Right forelimb (tissue), 1 donor: Measurements from ENCODE around the gene DIRAS1.

Experiments used
- DNase-seq: peaks from one replicate; pipeline ENCODE4 v3.0.0-alpha.2; 2018

Gene DIRAS1

GRCh38 chr19:2720777-2721569 lies at the start of gene DIRAS1:
Gene DIRAS1, minus strand, starts transcription at chr19:2721372. Its CDS starts 3,566 bp downstream, at chr19:2717806.
- DNase-seq = no peak

GRCh38 chr19:2770055-2771013 lies 49.2 kb upstream of the DIRAS1 start:
- peak; percentile 61 for DNase-seq

- DNase-seq = no peak
Observed at GRCh38 chr19:2769218-2769617, 48.0 kb upstream of the DIRAS1 start.

- no peak for DNase-seq
Observed at GRCh38 chr19:2768365-2769132, 47.4 kb upstream of the DIRAS1 start.

GRCh38 chr19:2767688-2768087 lies 46.5 kb upstream of the DIRAS1 start:
- DNase-seq = no peak

GRCh38 chr19:2766594-2767372 lies 45.6 kb upstream of the DIRAS1 start:
- no peak for DNase-seq

GRCh38 chr19:2765376-2765775 lies 44.2 kb upstream of the DIRAS1 start:
- DNase-seq = no peak

- no peak for DNase-seq
Observed at GRCh38 chr19:2764945-2765344, 43.8 kb upstream of the DIRAS1 start.

GRCh38 chr19:2763687-2764086 lies 42.5 kb upstream of the DIRAS1 start:
- no peak for DNase-seq

GRCh38 chr19:2762783-2763496 lies 41.8 kb upstream of the DIRAS1 start:
- DNase-seq = no peak

- no peak for DNase-seq
Observed at GRCh38 chr19:2761876-2762782, 41.0 kb upstream of the DIRAS1 start.

- DNase-seq = no peak
Observed at GRCh38 chr19:2761309-2761677, 40.1 kb upstream of the DIRAS1 start.

GRCh38 chr19:2759965-2760364 lies 38.8 kb upstream of the DIRAS1 start:
- no peak for DNase-seq

GRCh38 chr19:2759362-2759761 lies 38.2 kb upstream of the DIRAS1 start:
- DNase-seq = no peak

GRCh38 chr19:2758601-2759313 lies 37.6 kb upstream of the DIRAS1 start:
- DNase-seq = no peak

- no peak for DNase-seq
Observed at GRCh38 chr19:2756921-2757881, 36.0 kb upstream of the DIRAS1 start.

- no peak for DNase-seq
Observed at GRCh38 chr19:2756477-2756876, 35.3 kb upstream of the DIRAS1 start.

GRCh38 chr19:2755811-2756210 lies 34.6 kb upstream of the DIRAS1 start:
- DNase-seq = no peak

- no peak for DNase-seq
Observed at GRCh38 chr19:2755448-2755705, 34.2 kb upstream of the DIRAS1 start.
